ENCODE measurements around the gene HNF4A. TPM values are rescaled to one million over a fixed set of nuclear protein-coding genes. Genes with fewer than 3 reads are reported as not detected.

Gene HNF4A
- total RNA-seq, 1 experiment from 2014 or later: 0.13 TPM

DNA sequence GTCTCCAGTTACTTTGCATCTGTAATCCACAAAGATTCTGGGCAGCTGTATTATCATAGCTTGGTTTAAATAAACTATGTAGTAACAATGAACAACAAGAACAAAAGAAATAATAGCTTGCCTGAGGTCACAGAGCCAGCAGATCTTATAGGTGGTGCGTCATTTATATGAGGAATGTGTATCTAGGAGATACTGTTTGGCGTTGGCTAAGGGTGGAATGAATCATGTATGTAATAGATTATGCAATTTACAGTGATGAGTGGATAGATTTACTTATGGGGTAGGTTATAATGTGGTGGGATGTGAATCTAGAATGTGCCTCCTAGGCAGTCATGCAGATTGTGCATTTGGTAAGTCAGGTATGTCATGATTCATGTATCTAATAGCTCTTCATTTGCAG is 42.8 kb downstream of the HNF4A start:
- H4K20me1 ChIP-seq (ENCODE audit: insufficient read depth): no peaks in the 10 kb centered on the region
- H3K27me3 ChIP-seq (ENCODE audit: insufficient read depth, low read depth): no peaks in the 10 kb centered on the region; the same call in 1 of the 2 replicates
- H3K9me3 ChIP-seq (ENCODE audit: insufficient read depth, low read depth): no peaks in the 10 kb centered on the region
- TF ChIP-seq, protein P1, sequence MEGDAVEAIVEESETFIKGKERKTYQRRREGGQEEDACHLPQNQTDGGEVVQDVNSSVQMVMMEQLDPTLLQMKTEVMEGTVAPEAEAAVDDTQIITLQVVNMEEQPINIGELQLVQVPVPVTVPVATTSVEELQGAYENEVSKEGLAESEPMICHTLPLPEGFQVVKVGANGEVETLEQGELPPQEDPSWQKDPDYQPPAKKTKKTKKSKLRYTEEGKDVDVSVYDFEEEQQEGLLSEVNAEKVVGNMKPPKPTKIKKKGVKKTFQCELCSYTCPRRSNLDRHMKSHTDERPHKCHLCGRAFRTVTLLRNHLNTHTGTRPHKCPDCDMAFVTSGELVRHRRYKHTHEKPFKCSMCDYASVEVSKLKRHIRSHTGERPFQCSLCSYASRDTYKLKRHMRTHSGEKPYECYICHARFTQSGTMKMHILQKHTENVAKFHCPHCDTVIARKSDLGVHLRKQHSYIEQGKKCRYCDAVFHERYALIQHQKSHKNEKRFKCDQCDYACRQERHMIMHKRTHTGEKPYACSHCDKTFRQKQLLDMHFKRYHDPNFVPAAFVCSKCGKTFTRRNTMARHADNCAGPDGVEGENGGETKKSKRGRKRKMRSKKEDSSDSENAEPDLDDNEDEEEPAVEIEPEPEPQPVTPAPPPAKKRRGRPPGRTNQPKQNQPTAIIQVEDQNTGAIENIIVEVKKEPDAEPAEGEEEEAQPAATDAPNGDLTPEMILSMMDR (conservative IDR thresholded peaks at IDR 0.05): no peak
- TF ChIP-seq EZH2 (IDR thresholded peaks at IDR 0.05; ENCODE audit: low read depth): no peak
- ChIA-PET POLR2A (ENCODE audit: unreplicated experiment) (interaction anchor here (0.6 kb wide), 1 partner anchor 74 kb away, joined by 3 read pairs; no protein-coding TSS in a partner anchor), CTCF (no interaction called here)
- H3K4me1 ChIP-seq (replicated peaks; ENCODE audit: insufficient read depth): peaks cover 14% of the 10 kb centered on the region
- no peak overlapping the region for H3K4me2 ChIP-seq
- no peak overlapping the region for H2AFZ ChIP-seq
- DNase-seq: peak in 1 of 2 experiments; percentile 89
- no peak overlapping the region for H3K4me3 ChIP-seq
- BruUV-seq (replicated peaks): no TSS peak
- intact Hi-C loops (cut with micrococcal nuclease; ENCODE audit: unreplicated experiment): no loop called here
- H3K9me2 ChIP-seq (ENCODE audit: insufficient read depth): no peaks in the 10 kb centered on the region
- no peaks in the 10 kb centered on the region for H3K36me3 ChIP-seq (ENCODE audit: low read depth)
- no peaks in the 10 kb centered on the region for H3K79me2 ChIP-seq (ENCODE audit: low read depth)
- H3K27ac ChIP-seq: no peak overlapping the region
- H3F3A ChIP-seq (ENCODE audit: insufficient read depth, low read depth): peaks cover 12% of the 10 kb centered on the region; the same call in 1 of the 2 replicates

DNA sequence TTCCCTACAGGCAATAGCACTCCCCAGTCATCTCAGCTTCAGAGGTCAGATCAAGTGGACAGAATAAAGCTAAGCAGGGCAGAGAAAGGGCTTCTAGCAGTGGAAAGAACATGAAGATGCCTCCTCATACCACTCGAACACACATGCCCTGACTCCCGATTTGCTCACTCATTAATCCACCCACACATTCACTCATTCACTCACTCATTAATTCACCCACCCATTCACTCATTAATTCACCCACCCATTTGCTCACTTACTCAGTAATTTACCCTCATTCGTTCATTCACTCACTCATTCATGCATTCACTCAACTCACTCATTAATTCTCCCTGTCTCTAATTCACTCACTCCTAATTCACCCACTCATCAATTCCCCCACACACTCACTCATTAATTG is 43.9 kb downstream of the HNF4A start:
- Histone ChIP-seq H3K4me3 (no peak overlapping the region), H3K27ac (no peak overlapping the region), H3K9me3 (ENCODE audit: insufficient read depth, low read depth) (no peaks in the 10 kb centered on the region), H3F3A (ENCODE audit: insufficient read depth, low read depth) (peaks cover 12% of the 10 kb centered on the region; the same call in 1 of the 2 replicates), H3K27me3 (ENCODE audit: insufficient read depth, low read depth) (no peaks in the 10 kb centered on the region; the same call in 1 of the 2 replicates), H4K20me1 (ENCODE audit: insufficient read depth) (no peaks in the 10 kb centered on the region), H3K4me2 (no peak overlapping the region), H3K9me2 (ENCODE audit: insufficient read depth) (no peaks in the 10 kb centered on the region), H2AFZ (no peak overlapping the region), H3K36me3 (ENCODE audit: low read depth) (no peaks in the 10 kb centered on the region), H3K4me1 (replicated peaks; ENCODE audit: insufficient read depth) (peaks cover 14% of the 10 kb centered on the region), H3K79me2 (ENCODE audit: low read depth) (no peaks in the 10 kb centered on the region)
- CTCF ChIA-PET: interaction anchor here (0.7 kb wide), 1 partner anchor 59 kb away, joined by 3 read pairs; no protein-coding TSS in a partner anchor
- DNase-seq: no peak
- intact Hi-C loops (cut with micrococcal nuclease; ENCODE audit: unreplicated experiment): no loop called here
- BruUV-seq (replicated peaks): no TSS peak
- TF ChIP-seq EZH2 (IDR thresholded peaks at IDR 0.05; ENCODE audit: low read depth): no peak
- TF ChIP-seq, protein P1 (conservative IDR thresholded peaks at IDR 0.05): no peak
- POLR2A ChIA-PET (ENCODE audit: unreplicated experiment): no interaction called here

DNA sequence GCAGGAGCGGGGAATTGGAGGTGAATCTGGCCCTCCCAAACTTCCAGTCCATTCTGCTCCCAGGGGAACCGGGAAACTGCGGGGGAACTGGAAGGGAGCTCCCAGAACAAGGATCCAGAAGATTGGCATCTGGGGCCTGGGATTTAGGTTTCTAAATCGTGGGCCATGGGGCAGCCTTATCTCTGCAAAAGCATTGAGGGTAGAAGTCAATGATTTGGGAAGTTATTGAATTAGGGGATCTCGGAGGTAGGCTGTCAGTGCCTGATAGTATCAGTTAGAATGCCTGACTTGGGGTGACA is 45.1 kb downstream of the HNF4A start:
- H3K4me3 ChIP-seq: no peak overlapping the region
- ChIA-PET CTCF (no interaction called here), POLR2A (ENCODE audit: unreplicated experiment) (no interaction called here)

More for the DNA sequence above, 45.1 kb downstream of the HNF4A start:
- H2AFZ ChIP-seq: no peak overlapping the region
- DNase-seq: no peak
- no peak overlapping the region for H3K27ac ChIP-seq
- H3K4me2 ChIP-seq: 0 out of 2 replicates have a peak overlapping the region, but pooled peaks have one; percentile 9
- no peaks in the 10 kb centered on the region; the same call in 1 of the 2 replicates for H3K27me3 ChIP-seq (ENCODE audit: insufficient read depth, low read depth)
- no peaks in the 10 kb centered on the region for H3K9me2 ChIP-seq (ENCODE audit: insufficient read depth)
- H3K4me1 ChIP-seq (replicated peaks; ENCODE audit: insufficient read depth): peaks cover 14% of the 10 kb centered on the region
- H4K20me1 ChIP-seq (ENCODE audit: insufficient read depth): no peaks in the 10 kb centered on the region
- no peaks in the 10 kb centered on the region for H3K36me3 ChIP-seq (ENCODE audit: low read depth)
- no peaks in the 10 kb centered on the region for H3K9me3 ChIP-seq (ENCODE audit: insufficient read depth, low read depth)
- BruUV-seq (replicated peaks): no TSS peak
- no peaks in the 10 kb centered on the region for H3K79me2 ChIP-seq (ENCODE audit: low read depth)
- H3F3A ChIP-seq (ENCODE audit: insufficient read depth, low read depth): peaks cover 16% of the 10 kb centered on the region; the same call in 1 of the 2 replicates
- TF ChIP-seq, protein P1 (conservative IDR thresholded peaks at IDR 0.05): no peak
- no peak for TF ChIP-seq EZH2 (IDR thresholded peaks at IDR 0.05; ENCODE audit: low read depth)
- intact Hi-C loops (cut with micrococcal nuclease; ENCODE audit: unreplicated experiment): no loop called here

Measured in PC-9 (cell line).